ENCODE measurements around the gene ZC3H7A. TPM values are rescaled to one million over a fixed set of nuclear protein-coding genes. Genes with fewer than 3 reads are reported as not detected.
A peak's percentile ranks its signal among the peaks of the same experiment; 100 is the strongest.

Gene ZC3H7A
- total and polyA plus RNA-seq, 7 donors = 19.9 to 62.5 (median 45.5) TPM

DNA sequence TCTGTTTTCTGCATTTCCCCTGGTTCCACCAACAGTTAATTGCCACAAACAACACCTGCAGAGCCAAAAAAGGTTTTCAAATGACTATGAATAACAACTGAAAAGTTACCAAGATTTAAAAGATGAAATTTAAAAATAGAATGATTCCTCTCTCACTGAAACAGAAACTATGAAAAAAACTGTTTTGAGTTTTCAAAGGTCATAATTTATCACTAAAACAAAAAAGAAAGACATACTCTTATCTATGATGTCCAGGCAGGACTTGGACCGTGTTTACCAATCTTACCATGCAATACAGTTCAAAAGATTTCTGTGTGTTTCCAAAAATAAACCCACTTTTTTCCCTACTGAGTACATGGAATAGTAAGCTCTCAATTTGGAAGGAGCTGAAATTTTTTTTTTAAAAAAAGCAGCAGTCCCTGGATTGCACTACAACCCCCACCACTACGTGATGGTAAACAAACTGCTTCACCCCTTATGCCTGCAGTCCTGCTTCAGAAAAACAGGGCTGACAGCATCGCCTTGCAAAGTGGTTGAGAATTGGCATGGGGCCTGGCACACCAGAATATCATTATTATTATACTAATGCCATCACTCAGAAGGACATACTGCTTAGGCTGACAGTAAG lies 62.9 kb downstream of the ZC3H7A start:
- intact Hi-C loops (cut with DNase I) = no loop called here
- Histone ChIP-seq H3K27ac (peak overlapping the region in 3 of 4 donors; percentile 17 to 63 (median 58)), H3K36me3 (peaks cover 0 to 73% (median 40%) of the 10 kb centered on the region in 4 donors)

GRCh38 chr16:11731222-11731621 lies 65.8 kb downstream of the ZC3H7A start:
- 82 to 84% methylated on average over 3 of the region's 3 CpGs for WGBS, 2 donors
- H3K4me1 ChIP-seq = peaks cover 0 to 24% (median 13%) of the 10 kb centered on the region in 4 donors
- no peak overlapping the region for H3K4me3 ChIP-seq

More for the DNA sequence above, 62.9 kb downstream of the ZC3H7A start:
- DNase-seq = no peak
- H3K4me3 ChIP-seq = no peak overlapping the region
- 65 to 73% methylated on average over 3 of the region's 3 CpGs for WGBS, 2 donors
- TF ChIP-seq CTCF (IDR thresholded peaks at IDR 0.05) (no peak), POLR2A (IDR thresholded peaks at IDR 0.05) (no peak), EP300 (IDR thresholded peaks at IDR 0.05) (no peak), POLR2AphosphoS5 (IDR thresholded peaks at IDR 0.05) (no peak)
- no peaks in the 10 kb centered on the region for H3K27me3 ChIP-seq
- no peaks in the 10 kb centered on the region for H3K9me3 ChIP-seq
- H3K4me1 ChIP-seq = peaks cover 0 to 44% (median 17%) of the 10 kb centered on the region in 4 donors

GRCh38 chr16:11729787-11730186 lies 67.3 kb downstream of the ZC3H7A start:
- WGBS, 2 donors = 93 to 96% methylated on average over 3 of the region's 3 CpGs

More at GRCh38 chr16:11731222-11731621, 65.8 kb downstream of the ZC3H7A start:
- Histone ChIP-seq H3K9me3 (no peaks in the 10 kb centered on the region), H3K27ac (no peak overlapping the region), H3K27me3 (no peaks in the 10 kb centered on the region), H3K36me3 (peaks cover 0 to 79% (median 44%) of the 10 kb centered on the region in 4 donors)
- DNase-seq = no peak
- no peak for TF ChIP-seq CTCF (IDR thresholded peaks at IDR 0.05)
- intact Hi-C loops (cut with DNase I) = no loop called here

GRCh38 chr16:11727796-11728543 lies 69.1 kb downstream of the ZC3H7A start:
- Histone ChIP-seq H3K36me3 (peaks cover 0 to 84% (median 31%) of the 10 kb centered on the region in 4 donors), H3K4me1 (peaks cover 0 to 16% (median 8%) of the 10 kb centered on the region in 4 donors), H3K9me3 (no peaks in the 10 kb centered on the region), H3K4me3 (no peak overlapping the region), H3K27me3 (no peaks in the 10 kb centered on the region), H3K27ac (no peak overlapping the region)
- WGBS, 2 donors = 79 to 87% methylated on average over 4 of the region's 4 CpGs
- no peak for DNase-seq
- intact Hi-C loops (cut with DNase I) = no loop called here
- TF ChIP-seq POLR2A (IDR thresholded peaks at IDR 0.05) (no peak), EP300 (IDR thresholded peaks at IDR 0.05) (no peak), CTCF (IDR thresholded peaks at IDR 0.05) (no peak), POLR2AphosphoS5 (IDR thresholded peaks at IDR 0.05) (no peak)

More at GRCh38 chr16:11729787-11730186, 67.3 kb downstream of the ZC3H7A start:
- DNase-seq = no peak
- intact Hi-C loops (cut with DNase I) = no loop called here
- H3K27me3 ChIP-seq = no peaks in the 10 kb centered on the region
- TF ChIP-seq EP300 (IDR thresholded peaks at IDR 0.05) = no peak
- TF ChIP-seq POLR2AphosphoS5 (IDR thresholded peaks at IDR 0.05) = no peak
- TF ChIP-seq POLR2A (IDR thresholded peaks at IDR 0.05) = no peak
- peaks cover 0 to 79% (median 37%) of the 10 kb centered on the region in 4 donors for H3K36me3 ChIP-seq
- H3K4me1 ChIP-seq = peaks cover 0 to 25% (median 14%) of the 10 kb centered on the region in 4 donors
- H3K27ac ChIP-seq = no peak overlapping the region
- no peak overlapping the region for H3K4me3 ChIP-seq
- no peaks in the 10 kb centered on the region for H3K9me3 ChIP-seq

- no peak for DNase-seq
- Histone ChIP-seq H3K27me3 (no peaks in the 10 kb centered on the region), H3K4me3 (no peak overlapping the region), H3K4me1 (peaks cover 0 to 16% (median 8%) of the 10 kb centered on the region in 4 donors), H3K27ac (peak overlapping the region in 3 of 4 donors; percentile 5 to 53 (median 25)), H3K36me3 (peaks cover 0 to 82% (median 27%) of the 10 kb centered on the region in 4 donors), H3K9me3 (no peaks in the 10 kb centered on the region)
- no peak for TF ChIP-seq POLR2AphosphoS5 (IDR thresholded peaks at IDR 0.05)
- TF ChIP-seq EP300 (IDR thresholded peaks at IDR 0.05) = no peak
- TF ChIP-seq POLR2A (IDR thresholded peaks at IDR 0.05) = no peak
- intact Hi-C loops (cut with DNase I) = no loop called here
- WGBS, 2 donors = 21 to 68% methylated on average over 8 of the region's 8 CpGs
Measured at GRCh38 chr16:11726008-11726407, 71.0 kb downstream of the ZC3H7A start.

All from sigmoid colon (tissue), 7 donors.